ENCODE measurements around the gene DLGAP1. TPM values are rescaled to one million over a fixed set of nuclear protein-coding genes. Genes with fewer than 3 reads are reported as not detected.
A peak's percentile ranks its signal among the peaks of the same experiment; 100 is the strongest.

The DLGAP1 gene
- total and polyA plus RNA-seq, 7 donors, result 0.13 to 2.6 (median 1.3) TPM; not detected in 1

DNA sequence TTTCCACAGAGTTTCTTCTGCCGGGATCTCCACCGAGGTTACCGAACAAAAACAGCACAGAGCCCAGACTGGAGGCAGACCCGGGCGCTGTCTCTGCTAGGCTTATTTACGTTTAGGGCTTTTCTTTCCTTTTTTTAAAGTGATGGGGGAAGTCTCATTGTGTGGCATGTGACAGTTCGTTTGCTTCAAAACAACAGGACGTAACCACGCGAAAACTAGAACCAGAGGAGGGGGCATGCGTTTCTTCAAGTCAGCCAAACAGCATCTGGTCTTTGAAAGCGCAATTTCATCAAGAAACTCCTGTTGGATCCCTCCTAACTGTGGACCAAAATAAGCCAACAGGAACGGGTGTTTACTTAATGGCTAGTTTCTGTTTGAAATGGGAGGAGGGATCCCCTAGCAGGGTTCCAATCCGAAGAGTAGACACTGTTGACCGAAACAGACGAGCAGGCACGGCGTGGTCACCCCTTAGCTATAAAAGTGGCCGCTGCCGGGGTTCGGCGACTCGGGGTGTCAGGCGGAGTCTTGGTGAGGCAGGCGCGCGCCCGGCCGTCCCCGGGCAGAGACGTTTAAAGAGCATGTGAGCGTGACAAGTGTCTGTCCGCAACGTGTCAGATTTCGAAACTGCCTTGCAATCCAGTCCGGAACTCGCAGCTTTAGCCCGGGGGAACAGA, 1006.1 kb downstream of the DLGAP1 start:
- TF ChIP-seq, protein P1, sequence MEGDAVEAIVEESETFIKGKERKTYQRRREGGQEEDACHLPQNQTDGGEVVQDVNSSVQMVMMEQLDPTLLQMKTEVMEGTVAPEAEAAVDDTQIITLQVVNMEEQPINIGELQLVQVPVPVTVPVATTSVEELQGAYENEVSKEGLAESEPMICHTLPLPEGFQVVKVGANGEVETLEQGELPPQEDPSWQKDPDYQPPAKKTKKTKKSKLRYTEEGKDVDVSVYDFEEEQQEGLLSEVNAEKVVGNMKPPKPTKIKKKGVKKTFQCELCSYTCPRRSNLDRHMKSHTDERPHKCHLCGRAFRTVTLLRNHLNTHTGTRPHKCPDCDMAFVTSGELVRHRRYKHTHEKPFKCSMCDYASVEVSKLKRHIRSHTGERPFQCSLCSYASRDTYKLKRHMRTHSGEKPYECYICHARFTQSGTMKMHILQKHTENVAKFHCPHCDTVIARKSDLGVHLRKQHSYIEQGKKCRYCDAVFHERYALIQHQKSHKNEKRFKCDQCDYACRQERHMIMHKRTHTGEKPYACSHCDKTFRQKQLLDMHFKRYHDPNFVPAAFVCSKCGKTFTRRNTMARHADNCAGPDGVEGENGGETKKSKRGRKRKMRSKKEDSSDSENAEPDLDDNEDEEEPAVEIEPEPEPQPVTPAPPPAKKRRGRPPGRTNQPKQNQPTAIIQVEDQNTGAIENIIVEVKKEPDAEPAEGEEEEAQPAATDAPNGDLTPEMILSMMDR (IDR thresholded peaks at IDR 0.05), result no peak
- peak; percentile 55 to 58 for TF ChIP-seq POLR2A (IDR thresholded peaks at IDR 0.05)
- TF ChIP-seq EP300 (IDR thresholded peaks at IDR 0.05), result peak in 1 of 4 donors; percentile 35
- TF ChIP-seq POLR2AphosphoS5 (IDR thresholded peaks at IDR 0.05), result peak; percentile 76 to 91 (median 86)
- Histone ChIP-seq H3K27me3 (no peaks in the 10 kb centered on the region), H3K4me1 (peaks cover 0 to 24% (median 20%) of the 10 kb centered on the region in 4 donors), H3K36me3 (no peaks in the 10 kb centered on the region), H3K9me3 (no peaks in the 10 kb centered on the region), H3K4me3 (peak overlapping the region; percentile 67 to 82 (median 78)), H3K27ac (peak overlapping the region; percentile 97 to 100 (median 99))
- WGBS, 2 donors, result 0% methylated on average over 38 of the region's 38 CpGs
- intact Hi-C loops (cut with DNase I), result loop anchor here (2.0 kb wide), 1 partner anchor 1846 kb away; the partner anchor contains the start of gene ZBTB14
- peak; percentile 95 for DNase-seq

GRCh38 chr18:3447895-3448837, 1006.9 kb downstream of the DLGAP1 start:
- DNase-seq, result peak; percentile 98
- peak overlapping the region; percentile 67 to 82 (median 78) for H3K4me3 ChIP-seq
- H3K27me3 ChIP-seq, result no peaks in the 10 kb centered on the region
- H3K4me1 ChIP-seq, result peaks cover 0 to 20% (median 18%) of the 10 kb centered on the region in 4 donors
- H3K9me3 ChIP-seq, result no peaks in the 10 kb centered on the region
- intact Hi-C loops (cut with DNase I), result loop anchor here (2.0 kb wide), 1 partner anchor 1847 kb away; the partner anchor contains the start of gene ZBTB14
- H3K36me3 ChIP-seq, result no peaks in the 10 kb centered on the region
- TF ChIP-seq EP300 (IDR thresholded peaks at IDR 0.05), result peak in 2 of 4 donors; percentile 40 to 50
- peak; percentile 80 to 94 for TF ChIP-seq POLR2A (IDR thresholded peaks at IDR 0.05)
- TF ChIP-seq, protein P1 (IDR thresholded peaks at IDR 0.05), result no peak
- TF ChIP-seq POLR2AphosphoS5 (IDR thresholded peaks at IDR 0.05), result peak; percentile 82 to 97 (median 94)
- peak overlapping the region; percentile 97 to 100 (median 99) for H3K27ac ChIP-seq
- 0% methylated on average over 63 of the region's 63 CpGs for WGBS, 2 donors

GRCh38 chr18:3447068-3447894, 1007.8 kb downstream of the DLGAP1 start:
- intact Hi-C loops (cut with DNase I), result no loop called here
- no peaks in the 10 kb centered on the region for H3K27me3 ChIP-seq
- 4 to 8% methylated on average over 22 of the region's 22 CpGs for WGBS, 2 donors
- H3K27ac ChIP-seq, result peak overlapping the region; percentile 97 to 100 (median 99)
- TF ChIP-seq POLR2AphosphoS5 (IDR thresholded peaks at IDR 0.05) (peak in 1 of 4 donors; percentile 20), EP300 (IDR thresholded peaks at IDR 0.05) (peak in 1 of 4 donors; percentile 26), POLR2A (IDR thresholded peaks at IDR 0.05) (no peak)
- peak overlapping the region; percentile 67 to 82 (median 78) for H3K4me3 ChIP-seq
- H3K4me1 ChIP-seq, result peaks cover 0 to 13% (median 11%) of the 10 kb centered on the region in 4 donors
- DNase-seq, result peak; percentile 82
- no peaks in the 10 kb centered on the region for H3K9me3 ChIP-seq
- H3K36me3 ChIP-seq, result no peaks in the 10 kb centered on the region

Small RNA genes lying within 50 kb of the gene (small RNA-seq; reads per million reads assigned to genes)
- gene AP005208.1, result 0 reads per million in 3 donors
- 0 reads per million in 3 donors for gene AP005403.1
- gene MIR6718, result 0 reads per million in 3 donors
- gene RN7SL39P, result 0 reads per million in 3 donors
- gene RNU6-831P, result 0 reads per million in 3 donors
